Measurements from ENCODE around the gene KSR2. TPM values are rescaled to one million over a fixed set of nuclear protein-coding genes. Genes with fewer than 3 reads are reported as not detected.

Gene KSR2
- total and polyA plus RNA-seq, 9 donors, result under 0.01 to 0.15 (median 0.08) TPM; not detected in 4

DNA sequence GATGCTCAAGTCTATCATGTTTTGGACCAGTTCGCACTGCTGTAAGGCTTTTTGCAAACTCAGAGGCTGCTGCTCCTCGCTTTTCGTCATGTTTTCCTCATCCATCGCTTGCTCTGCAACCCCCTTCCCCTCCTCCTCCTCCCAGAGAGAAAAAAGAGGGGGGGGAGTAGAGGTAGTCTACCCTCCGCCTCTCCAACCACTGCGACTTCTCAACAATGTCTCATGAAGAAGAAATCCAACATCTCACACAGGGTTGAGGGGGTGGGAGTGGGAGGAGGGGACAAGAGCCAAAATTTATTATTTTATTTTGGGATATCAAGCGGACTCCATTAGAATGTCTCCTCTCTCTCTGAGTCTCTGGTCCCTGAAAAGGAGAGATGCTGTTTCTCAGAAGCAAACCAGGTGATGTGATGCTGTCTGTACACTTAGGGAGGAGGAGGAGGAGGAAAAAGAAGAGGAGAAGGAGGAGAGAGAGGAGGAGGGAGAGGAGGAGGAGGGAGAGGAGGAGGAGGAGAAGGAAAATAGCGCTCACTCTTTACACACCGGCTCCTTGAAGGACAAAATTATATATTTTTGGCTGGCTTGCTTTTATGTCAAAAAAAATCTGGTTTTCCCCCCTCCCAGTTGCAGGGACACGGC, 520 bp downstream of the KSR2 start:
- no peaks in the 10 kb centered on the region for H3K36me3 ChIP-seq
- intact Hi-C loops (cut with DNase I), result no loop called here
- H3K4me3 ChIP-seq, result no peak overlapping the region
- 1 to 5% (median 3%) methylated on average over 10 of the region's 10 CpGs for WGBS, 3 donors
- no peak overlapping the region for H3K27ac ChIP-seq
- no peaks in the 10 kb centered on the region for H3K27me3 ChIP-seq
- TF ChIP-seq POLR2A (IDR thresholded peaks at IDR 0.05), result no peak
- TF ChIP-seq, protein P1, sequence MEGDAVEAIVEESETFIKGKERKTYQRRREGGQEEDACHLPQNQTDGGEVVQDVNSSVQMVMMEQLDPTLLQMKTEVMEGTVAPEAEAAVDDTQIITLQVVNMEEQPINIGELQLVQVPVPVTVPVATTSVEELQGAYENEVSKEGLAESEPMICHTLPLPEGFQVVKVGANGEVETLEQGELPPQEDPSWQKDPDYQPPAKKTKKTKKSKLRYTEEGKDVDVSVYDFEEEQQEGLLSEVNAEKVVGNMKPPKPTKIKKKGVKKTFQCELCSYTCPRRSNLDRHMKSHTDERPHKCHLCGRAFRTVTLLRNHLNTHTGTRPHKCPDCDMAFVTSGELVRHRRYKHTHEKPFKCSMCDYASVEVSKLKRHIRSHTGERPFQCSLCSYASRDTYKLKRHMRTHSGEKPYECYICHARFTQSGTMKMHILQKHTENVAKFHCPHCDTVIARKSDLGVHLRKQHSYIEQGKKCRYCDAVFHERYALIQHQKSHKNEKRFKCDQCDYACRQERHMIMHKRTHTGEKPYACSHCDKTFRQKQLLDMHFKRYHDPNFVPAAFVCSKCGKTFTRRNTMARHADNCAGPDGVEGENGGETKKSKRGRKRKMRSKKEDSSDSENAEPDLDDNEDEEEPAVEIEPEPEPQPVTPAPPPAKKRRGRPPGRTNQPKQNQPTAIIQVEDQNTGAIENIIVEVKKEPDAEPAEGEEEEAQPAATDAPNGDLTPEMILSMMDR (IDR thresholded peaks at IDR 0.05), result no peak
- TF ChIP-seq EP300 (IDR thresholded peaks at IDR 0.05), result no peak
- no peak for DNase-seq
- no peaks in the 10 kb centered on the region for H3K9me3 ChIP-seq
- H3K4me1 ChIP-seq (ENCODE audit: insufficient read depth), result peaks cover 1% of the 10 kb centered on the region

DNA sequence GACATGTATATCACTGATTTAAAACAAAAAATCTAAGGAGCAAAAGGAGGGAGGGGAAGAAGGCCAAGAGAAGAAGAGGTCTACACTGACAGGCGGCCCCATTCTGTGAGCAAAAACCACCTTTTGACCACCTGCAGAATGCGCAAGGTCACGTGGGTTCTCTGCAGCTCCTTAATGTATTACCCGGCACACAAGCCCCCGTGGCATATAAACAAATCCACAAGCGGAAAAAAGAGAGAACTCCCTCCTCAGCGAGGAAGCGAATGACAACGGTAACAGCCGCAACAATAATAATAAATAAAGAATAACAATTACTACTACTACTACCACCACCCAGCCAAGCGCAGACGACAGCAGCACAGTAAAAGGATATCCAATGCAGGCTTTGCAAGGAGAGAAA, 1.3 kb downstream of the KSR2 start:
- Histone ChIP-seq H3K36me3 (no peaks in the 10 kb centered on the region), H3K4me1 (ENCODE audit: insufficient read depth) (peaks cover 1% of the 10 kb centered on the region), H3K27me3 (no peaks in the 10 kb centered on the region), H3K4me3 (no peak overlapping the region), H3K9me3 (no peaks in the 10 kb centered on the region), H3K27ac (no peak overlapping the region)
- no peak for DNase-seq
- no peak for TF ChIP-seq POLR2A (IDR thresholded peaks at IDR 0.05)
- TF ChIP-seq EP300 (IDR thresholded peaks at IDR 0.05), result no peak
- TF ChIP-seq, protein P1 (IDR thresholded peaks at IDR 0.05), result no peak
- intact Hi-C loops (cut with DNase I), result no loop called here
- 7 to 10% (median 8%) methylated on average over 12 of the region's 12 CpGs for WGBS, 3 donors

GRCh38 chr12:117967043-117967442, 1.7 kb downstream of the KSR2 start:
- no peak overlapping the region for H3K4me3 ChIP-seq
- intact Hi-C loops (cut with DNase I), result no loop called here
- H3K9me3 ChIP-seq, result no peaks in the 10 kb centered on the region
- TF ChIP-seq POLR2A (IDR thresholded peaks at IDR 0.05) (no peak), EP300 (IDR thresholded peaks at IDR 0.05) (no peak)
- TF ChIP-seq, protein P1 (IDR thresholded peaks at IDR 0.05), result no peak
- WGBS, 3 donors, result 13 to 26% (median 18%) methylated on average over 4 of the region's 4 CpGs
- no peaks in the 10 kb centered on the region for H3K36me3 ChIP-seq
- no peak overlapping the region for H3K27ac ChIP-seq
- H3K27me3 ChIP-seq, result no peaks in the 10 kb centered on the region
- no peak for DNase-seq
- H3K4me1 ChIP-seq (ENCODE audit: insufficient read depth), result peaks cover 1% of the 10 kb centered on the region

GRCh38 chr12:117966511-117966910, 2.3 kb downstream of the KSR2 start:
- intact Hi-C loops (cut with DNase I), result no loop called here
- no peak for DNase-seq
- H3K27me3 ChIP-seq, result no peaks in the 10 kb centered on the region
- peaks cover 1% of the 10 kb centered on the region for H3K4me1 ChIP-seq (ENCODE audit: insufficient read depth)
- 28 to 47% (median 44%) methylated on average over 9 of the region's 9 CpGs for WGBS, 3 donors
- H3K9me3 ChIP-seq, result no peaks in the 10 kb centered on the region
- TF ChIP-seq POLR2A (IDR thresholded peaks at IDR 0.05) (no peak), EP300 (IDR thresholded peaks at IDR 0.05) (no peak)
- TF ChIP-seq, protein P1 (IDR thresholded peaks at IDR 0.05), result no peak
- no peaks in the 10 kb centered on the region for H3K36me3 ChIP-seq
- no peak overlapping the region for H3K27ac ChIP-seq
- H3K4me3 ChIP-seq, result no peak overlapping the region

Data from ovary (tissue), 9 donors.